Fibroblast of the conjunctiva (primary cell): ENCODE results near the gene HES6.

Experiments used
- DNase-seq: peaks from one replicate; pipeline ENCODE4 v3.0.0-alpha.2; 2010; ENCODE audit warnings: low read depth

HES6 gene, protein sequence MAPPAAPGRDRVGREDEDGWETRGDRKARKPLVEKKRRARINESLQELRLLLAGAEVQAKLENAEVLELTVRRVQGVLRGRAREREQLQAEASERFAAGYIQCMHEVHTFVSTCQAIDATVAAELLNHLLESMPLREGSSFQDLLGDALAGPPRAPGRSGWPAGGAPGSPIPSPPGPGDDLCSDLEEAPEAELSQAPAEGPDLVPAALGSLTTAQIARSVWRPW

DNA sequence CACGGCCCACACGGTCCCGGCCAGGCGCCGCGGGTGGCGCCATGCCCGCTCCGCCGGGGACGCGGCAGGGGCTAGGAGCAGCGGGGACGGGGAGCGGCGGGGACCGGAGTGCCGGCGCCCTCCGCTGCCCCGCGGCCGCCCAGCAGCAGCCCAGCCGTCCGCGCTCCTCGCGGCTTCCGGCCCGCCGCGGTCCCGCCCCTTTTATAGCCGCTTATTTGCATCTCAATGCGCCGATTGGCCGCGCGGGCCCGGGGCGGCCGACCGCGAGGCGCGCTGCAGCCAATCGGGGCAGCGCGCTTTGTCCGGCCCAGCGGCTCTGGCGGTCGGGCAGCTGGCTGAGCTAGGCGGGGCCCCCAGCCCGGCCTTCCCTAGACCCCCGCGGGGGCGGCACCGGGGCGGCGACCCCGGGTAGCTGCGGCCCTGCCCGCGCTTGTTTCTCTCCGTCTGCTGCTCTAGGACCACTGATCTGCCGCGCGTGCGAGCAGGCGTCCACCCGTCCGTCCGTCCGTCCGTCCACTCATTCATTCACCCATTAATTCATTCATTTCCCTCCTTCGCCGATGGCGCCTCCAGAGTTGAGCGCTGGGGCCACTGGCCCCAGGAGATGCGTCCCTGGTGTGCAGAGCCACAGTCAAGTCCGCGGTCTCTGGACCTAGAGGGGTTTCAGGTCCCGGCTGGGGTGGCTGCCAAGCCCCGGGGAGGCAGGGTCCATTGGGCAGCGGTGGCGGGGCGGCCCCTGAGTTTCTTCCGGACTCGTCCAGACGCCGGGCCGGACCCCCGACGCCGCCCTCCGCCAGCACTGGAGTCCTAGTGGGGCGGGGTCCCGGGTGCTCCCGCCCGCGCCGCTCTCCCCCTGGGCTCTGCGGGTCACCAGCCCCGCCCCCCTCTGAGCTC lies at the start of gene HES6:
Gene HES6 (minus strand): TSS at position 176 of the 894 bp plus-strand sequence. CDS start 133 bp downstream, at position 43.
- peak; percentile 57 for DNase-seq

DNA sequence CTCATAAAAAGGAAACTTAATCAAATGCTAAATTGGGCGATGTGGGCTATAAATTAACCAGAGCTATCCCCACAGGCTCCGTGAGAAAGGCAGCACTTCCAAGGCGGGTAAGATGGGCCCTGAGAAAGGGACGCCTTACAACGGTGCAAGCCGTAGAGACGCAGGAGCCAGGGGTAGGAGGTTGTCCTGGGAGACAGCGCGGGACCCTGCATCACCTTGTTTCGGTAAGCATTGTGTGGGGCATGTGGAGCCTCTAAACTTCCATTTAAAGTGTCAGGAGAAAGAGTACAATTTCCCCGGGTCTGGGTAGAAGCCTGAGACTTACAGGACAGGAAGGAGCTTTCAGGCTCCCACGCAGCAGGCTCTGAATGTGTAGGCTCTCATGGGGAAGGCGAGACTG lies 49.7 kb upstream of the HES6 start:
- DNase-seq, result no peak

- DNase-seq, result peak; percentile 97
These were observed 49.1 kb upstream of the HES6 start for GRCh38 chr2:238288650-238289573.

DNA sequence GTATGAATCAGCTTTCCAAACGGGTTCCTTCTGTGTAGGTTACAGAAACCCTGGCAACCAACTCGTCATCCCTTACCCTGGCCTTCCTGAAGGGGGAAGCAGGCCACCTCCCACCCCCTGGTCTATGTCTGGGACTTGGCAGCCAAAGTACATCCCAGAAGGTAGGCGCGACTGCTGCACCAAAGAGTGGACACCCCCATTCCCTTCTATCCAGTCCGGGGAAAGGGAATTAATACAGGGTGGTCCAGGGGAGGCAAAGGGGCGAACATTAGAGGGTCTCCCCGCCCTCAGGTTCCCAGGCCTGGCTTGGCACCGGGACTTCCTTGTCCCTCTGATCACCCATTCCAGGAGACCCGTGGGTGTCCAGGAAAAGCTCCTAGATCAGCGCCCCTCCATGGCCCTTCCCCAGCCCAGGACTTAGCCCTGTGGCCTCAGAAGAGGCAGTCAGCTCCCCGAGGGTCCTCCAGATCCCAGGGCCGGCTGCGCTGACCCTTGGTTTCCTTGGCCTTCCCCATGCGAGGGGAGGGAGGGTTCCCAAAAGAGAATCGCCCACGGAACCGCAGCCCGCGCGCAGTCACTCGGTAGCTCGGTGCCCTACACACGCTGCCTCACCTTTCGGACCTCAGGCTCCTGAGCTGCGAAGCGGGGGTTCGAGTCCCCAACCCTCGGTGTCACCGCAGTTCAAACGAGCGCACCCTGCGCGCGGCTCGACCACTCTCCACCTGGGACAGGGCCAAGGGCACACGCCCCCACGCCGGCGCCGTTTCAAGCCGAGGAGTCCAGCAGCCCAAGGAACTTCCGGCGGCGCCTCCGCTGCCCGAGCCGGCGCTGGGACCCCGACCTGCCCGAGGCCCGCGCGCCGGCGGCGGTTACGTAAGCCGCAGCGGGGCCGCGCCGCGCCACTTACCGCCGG lies 48.2 kb upstream of the HES6 start, which contains the start of gene PER2:
Gene PER2 (minus strand): TSS at position 874 of the 913 bp plus-strand sequence. CDS start 10,674 bp downstream, outside the sequence.
- DNase-seq, result peak; percentile 75

- DNase-seq, result no peak
These were observed 47.3 kb upstream of the HES6 start for GRCh38 chr2:238286987-238287736.

GRCh38 chr2:238286551-238286950 lies 46.7 kb upstream of the HES6 start:
- DNase-seq, result peak; percentile 64

GRCh38 chr2:238286095-238286494 lies 46.3 kb upstream of the HES6 start:
- no peak for DNase-seq

- peak; percentile 92 for DNase-seq
These were observed 45.8 kb upstream of the HES6 start for GRCh38 chr2:238285653-238286082.

- DNase-seq, result no peak
These were observed 45.1 kb upstream of the HES6 start for GRCh38 chr2:238284802-238285515.

DNA sequence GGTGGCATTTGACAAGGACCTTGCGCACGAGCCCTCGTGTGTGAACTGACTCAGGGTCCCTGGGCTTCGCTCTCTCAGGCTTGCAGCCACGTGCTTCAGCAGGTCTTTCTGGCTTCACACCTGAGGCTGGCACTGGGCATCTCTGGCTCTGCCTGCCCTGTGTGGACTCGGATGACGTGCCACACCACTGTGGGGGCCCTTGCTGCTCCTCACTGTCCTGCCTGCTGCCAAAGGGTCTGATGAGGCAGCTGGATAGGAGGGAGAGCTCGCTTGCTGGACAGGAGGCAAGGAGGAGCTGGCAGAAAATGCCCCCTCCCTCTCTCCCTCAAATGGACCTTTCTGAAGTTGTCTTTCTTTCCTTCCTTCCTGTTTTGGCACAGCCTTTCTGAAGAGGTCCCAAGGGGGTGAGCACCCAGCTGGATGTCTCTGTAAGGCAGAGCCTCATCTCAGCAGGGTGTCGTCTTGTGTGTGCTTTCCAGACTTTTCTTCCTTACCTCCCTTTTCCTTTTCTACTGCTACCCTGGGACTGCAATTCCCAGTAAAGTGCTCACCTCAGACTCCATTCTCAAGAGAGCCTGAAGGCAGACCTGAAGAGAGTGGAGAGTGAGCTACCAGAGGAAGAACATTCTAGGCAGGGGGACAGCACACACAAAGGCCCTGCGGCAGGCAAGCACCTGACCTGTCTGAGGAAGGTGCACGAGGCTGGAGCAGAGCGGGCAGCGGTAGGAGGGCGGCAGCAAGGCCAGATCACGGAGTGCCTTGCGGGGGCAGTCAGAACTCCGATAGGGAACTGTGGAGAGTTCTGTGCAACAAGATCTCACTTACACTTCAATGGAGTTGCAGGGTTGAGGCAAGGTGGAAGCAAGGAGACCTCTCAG lies 43.3 kb upstream of the HES6 start:
- no peak for DNase-seq

DNA sequence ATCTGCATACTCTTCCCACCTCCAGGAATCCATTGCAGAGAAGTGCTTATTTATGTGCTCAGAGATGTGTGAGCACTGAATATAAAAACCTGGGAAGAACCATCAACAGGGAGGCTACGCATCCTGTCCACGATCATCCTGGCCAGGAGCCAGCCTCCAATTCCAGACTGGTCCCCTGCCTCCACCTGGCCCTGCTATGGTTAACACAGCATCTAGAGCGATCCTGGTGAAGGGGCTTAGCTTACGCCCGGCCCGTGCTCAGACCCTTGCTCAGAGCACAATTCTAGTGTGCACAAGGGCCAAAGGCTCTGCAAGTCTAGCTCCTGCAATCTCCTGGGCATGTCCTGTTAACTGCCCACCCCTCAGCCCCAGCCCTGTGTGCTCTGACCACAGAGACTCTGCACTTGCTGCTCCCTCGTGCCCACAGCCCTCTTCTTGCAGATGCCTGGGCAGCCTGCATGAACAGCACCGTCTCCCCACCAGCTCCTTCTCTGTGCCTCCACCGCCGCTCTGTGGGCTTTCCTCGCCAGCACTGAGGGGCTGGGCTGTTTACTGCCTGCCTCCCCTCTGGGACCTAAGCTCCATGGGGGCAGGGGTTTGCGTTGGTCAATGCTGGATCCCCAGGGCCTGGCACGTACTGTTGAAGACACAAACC lies 42.1 kb upstream of the HES6 start:
- DNase-seq, result no peak

DNA sequence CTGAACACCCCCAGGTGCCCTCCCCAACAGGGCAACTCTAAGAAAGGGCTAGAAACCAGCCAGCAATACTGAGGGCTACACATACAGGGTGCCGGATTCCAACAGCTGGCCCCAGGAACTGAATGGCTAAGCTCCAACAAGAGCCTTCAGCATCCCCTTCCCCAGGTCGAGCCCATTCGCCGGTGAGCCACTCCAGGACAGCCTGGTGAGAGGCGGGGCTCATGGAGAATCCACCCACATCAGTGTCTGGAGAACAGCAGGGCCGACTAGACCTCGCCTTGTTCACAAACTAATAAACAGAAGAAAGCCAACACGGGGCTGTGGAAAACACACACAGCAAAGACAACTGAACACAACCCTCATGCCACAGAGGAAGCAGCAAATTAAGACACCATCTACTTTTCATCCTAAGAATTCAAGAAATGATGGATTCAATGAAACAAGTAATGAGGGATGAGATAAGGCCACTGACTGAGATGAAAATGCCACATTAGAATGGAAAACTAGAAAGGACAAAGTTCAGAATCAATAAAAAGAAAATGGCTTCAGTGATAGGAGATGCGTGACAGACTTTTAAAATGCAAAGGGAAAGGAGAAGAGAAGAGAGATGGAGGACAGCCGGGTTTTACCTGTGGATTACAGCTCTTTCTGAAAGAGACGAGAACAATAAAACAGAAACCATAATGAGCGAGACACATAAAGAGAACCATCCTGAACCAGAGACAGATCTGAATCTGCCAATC lies 40.4 kb upstream of the HES6 start:
- DNase-seq, result no peak

DNA sequence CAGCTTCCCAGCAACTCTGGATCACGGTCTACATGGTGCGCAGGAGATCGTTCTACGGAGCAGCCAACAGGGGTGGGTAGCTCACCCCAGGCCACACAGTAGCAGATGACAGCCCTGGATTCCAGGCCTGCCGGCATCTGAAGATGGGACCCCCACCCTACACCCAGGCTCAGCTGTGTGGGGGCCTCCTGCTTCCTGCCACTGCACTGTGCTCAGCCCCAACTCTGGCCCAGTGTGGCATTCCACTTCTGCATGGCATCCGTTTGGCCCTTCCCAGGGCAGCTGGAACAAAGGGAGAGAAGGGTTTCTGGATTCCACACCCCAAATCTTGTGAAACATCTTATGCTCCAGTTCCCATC lies 39.5 kb upstream of the HES6 start:
- no peak for DNase-seq

DNA sequence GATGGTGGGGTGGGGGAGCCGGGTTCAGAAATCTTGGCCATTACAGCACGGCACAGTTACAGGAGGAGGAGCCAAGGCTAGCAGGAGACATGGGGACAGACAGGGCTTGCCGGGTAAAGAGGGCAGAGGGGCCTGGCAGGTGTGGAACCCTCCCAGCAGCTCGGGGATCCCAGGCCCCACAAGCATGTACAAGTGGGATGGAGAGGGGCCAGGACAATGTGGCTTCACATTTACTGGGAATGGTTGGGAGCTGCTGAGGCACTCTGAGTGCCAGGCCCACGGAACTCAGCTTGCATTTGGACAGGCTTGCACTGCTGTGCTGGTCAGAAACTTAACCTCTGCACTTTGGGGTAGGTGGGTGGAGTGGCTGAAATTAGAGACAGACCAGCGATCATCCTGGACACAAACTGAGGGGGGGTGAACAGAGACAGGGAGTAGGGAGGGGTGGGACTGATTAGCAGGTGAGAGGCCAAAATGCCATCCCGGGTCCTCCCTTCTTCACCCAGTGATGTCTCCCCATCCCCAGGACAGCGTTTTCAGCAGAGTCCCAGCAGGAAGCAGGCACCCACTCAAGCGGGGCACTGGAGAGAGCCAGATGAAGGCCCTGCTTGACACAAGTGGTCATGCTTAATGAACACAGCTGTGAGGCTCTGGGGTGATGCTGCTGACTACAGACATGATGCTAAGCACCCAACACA lies 38.9 kb upstream of the HES6 start:
- DNase-seq, result no peak

DNA sequence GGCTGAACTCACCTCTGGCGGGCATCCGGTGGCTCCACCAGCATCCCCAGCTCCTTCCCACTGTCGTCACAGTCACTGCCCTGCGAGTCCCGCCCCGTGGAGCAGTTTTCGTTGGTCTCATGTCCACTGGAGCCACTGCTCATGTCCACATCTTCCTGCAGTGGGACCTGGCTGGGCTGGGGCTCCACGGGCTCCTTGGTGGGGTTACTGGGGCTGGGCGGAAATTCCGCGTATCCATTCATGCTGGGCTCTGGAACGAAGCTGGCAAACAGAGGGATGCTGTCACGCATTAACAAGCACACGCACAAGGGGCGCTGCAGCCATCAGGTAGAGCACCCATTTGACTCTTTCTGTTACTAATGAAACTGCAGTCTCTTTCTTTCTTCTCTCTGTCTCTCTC lies 37.9 kb upstream of the HES6 start:
- DNase-seq, result no peak

DNA sequence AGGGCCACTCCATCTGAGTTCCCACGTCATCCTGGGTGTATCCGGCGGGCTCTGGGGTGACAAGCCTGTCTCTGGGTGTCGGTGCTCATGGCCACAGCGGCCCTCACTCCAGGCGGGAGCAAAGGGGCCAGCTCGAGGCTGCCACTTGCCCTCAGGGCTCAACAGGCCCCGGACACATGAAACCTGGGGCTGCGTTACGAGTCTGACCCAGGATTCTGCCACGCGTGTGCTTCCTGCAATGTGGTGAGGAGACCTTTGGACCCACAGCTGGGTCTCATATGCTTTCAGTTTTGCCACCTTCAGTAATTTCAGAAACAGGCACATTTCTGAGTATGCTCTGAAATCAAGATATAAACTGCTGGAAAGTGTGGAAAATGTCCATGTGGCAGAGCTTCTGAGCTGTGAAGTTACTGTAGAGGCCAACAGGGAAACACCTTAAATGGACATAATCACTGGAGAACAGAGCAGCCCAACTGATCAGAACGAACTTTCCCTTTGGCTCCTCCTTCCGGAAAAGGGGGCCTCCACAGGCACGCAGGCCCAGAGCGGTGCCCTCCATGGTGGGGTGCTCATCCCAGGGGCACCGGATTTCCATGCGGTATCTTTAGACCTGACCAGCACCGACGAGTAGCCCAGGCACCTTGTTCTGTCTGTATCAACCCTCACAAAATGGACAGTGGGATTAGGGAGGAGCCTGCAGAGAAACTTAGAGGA lies 34.5 kb upstream of the HES6 start:
- no peak for DNase-seq
